ENCODE measurements around the gene SLC35F3.

Gene SLC35F3

DNA sequence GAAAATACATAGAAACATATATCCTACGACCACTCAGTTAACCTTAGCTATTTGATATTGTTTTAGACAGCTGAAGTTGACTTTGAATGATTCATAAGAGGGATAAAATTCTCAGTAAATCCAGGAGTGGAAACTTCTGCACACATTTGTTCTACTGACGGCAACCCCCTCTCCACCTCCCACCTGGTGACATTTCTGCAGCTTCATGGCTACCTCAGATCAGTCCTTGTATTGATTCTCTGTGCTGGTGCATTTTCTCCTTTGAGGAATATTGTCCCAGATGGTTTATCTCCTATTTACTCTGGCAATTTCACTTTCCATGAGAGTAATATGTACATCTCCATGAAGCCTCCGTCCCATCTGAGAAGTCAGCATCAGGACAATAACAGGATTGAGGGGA lies 411.1 kb downstream of the SLC35F3 start:
- no peak overlapping the region for H3K4me3 ChIP-seq (ENCODE audit: low read depth, low read length)
- CTCF ChIA-PET: no interaction called here
- TF ChIP-seq CTCF (IDR thresholded peaks at IDR 0.05; ENCODE audit: insufficient read depth, low read length, missing control alignments): no peak
- POLR2A ChIA-PET: no interaction called here
- no peak for DNase-seq (ENCODE audit: low read depth, low spot score)

GRCh38 chr1:234316486-234316885 lies 412.0 kb downstream of the SLC35F3 start:
- TF ChIP-seq CTCF (IDR thresholded peaks at IDR 0.05; ENCODE audit: insufficient read depth, low read length, missing control alignments): no peak
- no peak for DNase-seq (ENCODE audit: low read depth, low spot score)
- H3K4me3 ChIP-seq (ENCODE audit: low read depth, low read length): no peak overlapping the region
- POLR2A ChIA-PET: no interaction called here
- CTCF ChIA-PET: interaction anchor here (3.4 kb wide), 1 partner anchor 11 kb away, joined by 13 read pairs; no protein-coding TSS in a partner anchor

DNA sequence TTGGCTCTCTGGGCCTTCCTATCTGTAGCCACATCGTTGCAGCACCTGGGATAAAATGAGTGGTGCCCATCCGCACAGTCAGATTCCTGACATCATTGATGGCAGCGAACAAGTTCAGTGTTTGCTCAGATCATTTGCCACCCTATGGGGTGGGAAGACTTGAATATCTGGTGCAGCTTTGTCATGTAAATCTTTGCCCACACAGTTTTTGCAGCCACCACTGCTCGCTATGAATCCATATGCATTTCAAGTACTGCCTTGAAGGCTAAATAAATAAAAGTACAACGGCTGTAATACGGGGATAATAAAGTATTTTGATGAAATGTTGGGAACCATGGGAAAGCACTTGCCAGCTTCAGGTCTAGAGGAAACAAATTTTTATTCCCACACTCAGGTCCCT lies 412.5 kb downstream of the SLC35F3 start:
- no peak for TF ChIP-seq CTCF (IDR thresholded peaks at IDR 0.05; ENCODE audit: insufficient read depth, low read length, missing control alignments)
- ChIA-PET CTCF (interaction anchor here (3.4 kb wide), 1 partner anchor 11 kb away, joined by 13 read pairs; no protein-coding TSS in a partner anchor), POLR2A (no interaction called here)
- H3K4me3 ChIP-seq (ENCODE audit: low read depth, low read length): no peak overlapping the region
- no peak for DNase-seq (ENCODE audit: low read depth, low spot score)

GRCh38 chr1:234320069-234320468 lies 415.6 kb downstream of the SLC35F3 start:
- no peak for DNase-seq (ENCODE audit: low read depth, low spot score)
- TF ChIP-seq CTCF (IDR thresholded peaks at IDR 0.05; ENCODE audit: insufficient read depth, low read length, missing control alignments): no peak
- ChIA-PET CTCF (interaction anchor here (1.8 kb wide), 1 partner anchor 9 kb away, joined by 7 read pairs; no protein-coding TSS in a partner anchor), POLR2A (no interaction called here)
- H3K4me3 ChIP-seq (ENCODE audit: low read depth, low read length): no peak overlapping the region

GRCh38 chr1:234320549-234320948 lies 416.1 kb downstream of the SLC35F3 start:
- ChIA-PET CTCF (interaction anchor here (1.8 kb wide), 1 partner anchor 10 kb away, joined by 7 read pairs; no protein-coding TSS in a partner anchor), POLR2A (no interaction called here)
- DNase-seq (ENCODE audit: low read depth, low spot score): no peak

GRCh38 chr1:234321231-234321630 lies 416.8 kb downstream of the SLC35F3 start:
- H3K4me3 ChIP-seq (ENCODE audit: low read depth, low read length): no peak overlapping the region
- ChIA-PET CTCF (interaction anchor here (1.8 kb wide), 1 partner anchor 11 kb away, joined by 7 read pairs; no protein-coding TSS in a partner anchor), POLR2A (no interaction called here)
- TF ChIP-seq CTCF (IDR thresholded peaks at IDR 0.05; ENCODE audit: insufficient read depth, low read length, missing control alignments): no peak
- DNase-seq (ENCODE audit: low read depth, low spot score): no peak

More at GRCh38 chr1:234320549-234320948, 416.1 kb downstream of the SLC35F3 start:
- H3K4me3 ChIP-seq (ENCODE audit: low read depth, low read length): no peak overlapping the region
- no peak for TF ChIP-seq CTCF (IDR thresholded peaks at IDR 0.05; ENCODE audit: insufficient read depth, low read length, missing control alignments)
